Left ventricle myocardium inferior (tissue), 1 donor: ENCODE data around the gene KPNA1. TPM values are rescaled to one million over a fixed set of nuclear protein-coding genes. Genes with fewer than 3 reads are reported as not detected.

Experiments used
- DNase-seq: peaks from one replicate; pipeline ENCODE4 v3.0.0-alpha.2; 2020
- H3K27ac ChIP-seq: fragments of 200-600 bp; replicated peaks from 2 replicates; pipeline ENCODE4 v1.8.0; 2021
- H3K27me3 ChIP-seq: fragments of 200-600 bp; 2 replicates; pipeline ENCODE4 v1.8.0; 2021; ENCODE audit warnings: low read depth
- H3K36me3 ChIP-seq: fragments of 200-600 bp; 2 replicates; pipeline ENCODE4 v1.8.0; 2021
- H3K4me1 ChIP-seq: fragments of 200-600 bp; 2 replicates; pipeline ENCODE4 v1.8.0; 2021
- H3K4me3 ChIP-seq: fragments of 200-600 bp; 2 replicates; pipeline ENCODE4 v1.8.0; 2021; ENCODE audit warnings: mild to moderate bottlenecking, moderate library complexity
- H3K9me3 ChIP-seq: fragments of 200-600 bp; replicated peaks from 2 replicates; pipeline ENCODE4 v1.8.0; 2021
- intact Hi-C: fragments of 100-400 bp; cut with micrococcal nuclease; formaldehyde crosslinking; loops from one replicate; pipeline ENCODE4 v1.11.0; 2022
- long read RNA-seq: library from polyadenylated mRNA; unstranded; transcript quantifications from one replicate; pipeline ENCODE4 v2.0.0, GENCODE V29; 2021
- total RNA-seq: library from RNA; stranded (reverse); fragmentation: NEBNext Ultra II Directional; extraction: Animal tissue kit (Norgen Biotek cat#: 25700); gene quantifications from one replicate; pipeline ENCODE4 v1.2.1, GENCODE V29; 2021
- TF ChIP-seq, protein P1 (sequence below): fragments of 200-600 bp; IDR thresholded peaks from 2 replicates; pipeline ENCODE4 v1.8.0; 2021; ENCODE audit warnings: antibody characterized with exemption, mild to moderate bottlenecking, borderline replicate concordance
- donor health status: DM: no; HTN: yes; CAD: no; lungs with severe emphysema.

Gene KPNA1
- 64.9 TPM for total RNA-seq
- long read RNA-seq, full-length matches to known transcripts, result 102 of 118 reads
- long read RNA-seq, partial matches to known transcripts, result 4 of 118 reads
- long read RNA-seq, other reads (novel, unspliced or antisense), result 12 of 118 reads

GRCh38 chr3:122514123-122515019 lies at the start of gene KPNA1:
Gene KPNA1, minus strand, starts transcription at chr3:122514939. Its CDS starts 18,374 bp downstream, at chr3:122496565.
- H3K9me3 ChIP-seq, result peaks cover 8% of the 10 kb centered on the region
- H3K4me1 ChIP-seq, result peaks cover 50% of the 10 kb centered on the region
- intact Hi-C loops, result no loop called here
- peak; percentile 86 for DNase-seq
- TF ChIP-seq, protein P1, sequence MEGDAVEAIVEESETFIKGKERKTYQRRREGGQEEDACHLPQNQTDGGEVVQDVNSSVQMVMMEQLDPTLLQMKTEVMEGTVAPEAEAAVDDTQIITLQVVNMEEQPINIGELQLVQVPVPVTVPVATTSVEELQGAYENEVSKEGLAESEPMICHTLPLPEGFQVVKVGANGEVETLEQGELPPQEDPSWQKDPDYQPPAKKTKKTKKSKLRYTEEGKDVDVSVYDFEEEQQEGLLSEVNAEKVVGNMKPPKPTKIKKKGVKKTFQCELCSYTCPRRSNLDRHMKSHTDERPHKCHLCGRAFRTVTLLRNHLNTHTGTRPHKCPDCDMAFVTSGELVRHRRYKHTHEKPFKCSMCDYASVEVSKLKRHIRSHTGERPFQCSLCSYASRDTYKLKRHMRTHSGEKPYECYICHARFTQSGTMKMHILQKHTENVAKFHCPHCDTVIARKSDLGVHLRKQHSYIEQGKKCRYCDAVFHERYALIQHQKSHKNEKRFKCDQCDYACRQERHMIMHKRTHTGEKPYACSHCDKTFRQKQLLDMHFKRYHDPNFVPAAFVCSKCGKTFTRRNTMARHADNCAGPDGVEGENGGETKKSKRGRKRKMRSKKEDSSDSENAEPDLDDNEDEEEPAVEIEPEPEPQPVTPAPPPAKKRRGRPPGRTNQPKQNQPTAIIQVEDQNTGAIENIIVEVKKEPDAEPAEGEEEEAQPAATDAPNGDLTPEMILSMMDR, result no peak
- H3K36me3 ChIP-seq, result no peaks in the 10 kb centered on the region
- peak within 1 kb of the TSS; percentile 98 for H3K27ac ChIP-seq
- H3K27me3 ChIP-seq, result no peaks in the 10 kb centered on the region
- peak within 1 kb of the TSS; percentile 95 for H3K4me3 ChIP-seq

- peaks cover 56% of the 10 kb centered on the region for H3K4me1 ChIP-seq
- TF ChIP-seq, protein P1, result no peak
- intact Hi-C loops, result loop anchor here (5.0 kb wide), 1 partner anchor 113 kb away; no protein-coding TSS in a partner anchor
Observed at GRCh38 chr3:122564155-122564912, 49.6 kb upstream of the KPNA1 start, which contains the start of the genes DTX3L and PARP9. Gene DTX3L, plus strand, starts transcription at chr3:122564338. Its CDS starts 89 bp downstream, at chr3:122564427. Gene PARP9, minus strand, starts transcription at chr3:122564300. Its CDS starts 4,680 bp downstream, at chr3:122559620.

GRCh38 chr3:122563717-122564025 lies 48.9 kb upstream of the KPNA1 start:
- Histone ChIP-seq H3K9me3 (no peaks in the 10 kb centered on the region), H3K36me3 (peaks cover 36% of the 10 kb centered on the region), H3K27me3 (no peaks in the 10 kb centered on the region), H3K4me1 (peaks cover 56% of the 10 kb centered on the region), H3K27ac (peak overlapping the region; percentile 95), H3K4me3 (peak overlapping the region; percentile 86)
- TF ChIP-seq, protein P1, result no peak
- intact Hi-C loops, result loop anchor here (5.0 kb wide), 1 partner anchor 114 kb away; no protein-coding TSS in a partner anchor
- DNase-seq, result no peak

More at GRCh38 chr3:122564155-122564912, 49.6 kb upstream of the KPNA1 start, which contains the start of the genes DTX3L and PARP9:
- H3K36me3 ChIP-seq, result peaks cover 36% of the 10 kb centered on the region
- peak within 1 kb of the TSS; percentile 86 for H3K4me3 ChIP-seq
- no peaks in the 10 kb centered on the region for H3K9me3 ChIP-seq
- H3K27ac ChIP-seq, result peak within 1 kb of the TSS; percentile 95
- DNase-seq, result peak; percentile 86
- H3K27me3 ChIP-seq, result no peaks in the 10 kb centered on the region

GRCh38 chr3:122562923-122563716 lies 48.4 kb upstream of the KPNA1 start:
- peaks cover 56% of the 10 kb centered on the region for H3K4me1 ChIP-seq
- H3K27me3 ChIP-seq, result no peaks in the 10 kb centered on the region
- H3K9me3 ChIP-seq, result no peaks in the 10 kb centered on the region
- H3K27ac ChIP-seq, result peak overlapping the region; percentile 95
- TF ChIP-seq, protein P1, result no peak
- intact Hi-C loops, result loop anchor here (5.0 kb wide), 1 partner anchor 114 kb away; no protein-coding TSS in a partner anchor
- peaks cover 39% of the 10 kb centered on the region for H3K36me3 ChIP-seq
- H3K4me3 ChIP-seq, result peak overlapping the region; percentile 86
- DNase-seq, result no peak
